Cardiac muscle cell (in vitro differentiated cells and primary cell): ENCODE results near the gene ABCB8. TPM values are rescaled to one million over a fixed set of nuclear protein-coding genes. Genes with fewer than 3 reads are reported as not detected.

ENCODE experiments used
- DNase-seq, 2 donors: peaks; one replicate each; pipeline versions ENCODE4 v3.0.0 to v3.0.0-alpha.2; 2010 to 2017; ENCODE audit warnings: low read depth in 1 of 2, low spot score in 1 of 2
- H3K27ac ChIP-seq: fragments of 200-600 bp; sonication (generic); 2 replicates; pipeline ENCODE4 v1.5.1; 2016
- H3K27me3 ChIP-seq: fragments of 200-600 bp; sonication (generic); 2 replicates; pipeline ENCODE4 v1.6.0; 2016; ENCODE audit warnings: control low read depth
- H3K36me3 ChIP-seq: fragments of 200-600 bp; sonication (generic); 2 replicates; pipeline ENCODE4 v1.5.1; 2016; ENCODE audit warnings: control low read depth
- H3K4me1 ChIP-seq: fragments of 200-600 bp; sonication (generic); 2 replicates; pipeline ENCODE4 v1.8.1; 2017; ENCODE audit warnings: low read depth, mild to moderate bottlenecking, mixed run types
- H3K4me3 ChIP-seq: fragments of 200-600 bp; sonication (generic); 2 replicates; pipeline ENCODE4 v1.5.1; 2016; ENCODE audit warnings: mild to moderate bottlenecking
- H3K9me3 ChIP-seq: fragments of 200-600 bp; sonication (generic); 2 replicates; pipeline ENCODE4 v1.5.1; 2017; ENCODE audit warnings: low read depth, mild to moderate bottlenecking, control low read depth
- CTCF ChIP-seq: IDR thresholded peaks from 2 replicates; pipeline ENCODE4 v1.5.1; 2012; ENCODE audit warnings: low read depth, mild to moderate bottlenecking, low read length
- polyA plus RNA-seq: library from polyadenylated mRNA; unstranded; fragments of >200 nt; fragmentation: Nextera tagmentation; extraction: Ambion mirVana; gene quantifications from 2 replicates; pipeline ENCODE4 v1.2.1, GENCODE V29; 2016
- total RNA-seq: library from RNA; depleted of rRNA; stranded (reverse); fragments of >200 nt; gene quantifications from 2 replicates; pipeline ENCODE4 v1.2.3, GENCODE V29; 2016

The ABCB8 gene
- total and polyA plus RNA-seq, 2 experiments from 2014 or later, result 20.4 to 29.2 TPM

GRCh38 chr7:151043959-151044358 lies 15.7 kb downstream of the ABCB8 start:
- H3K27ac ChIP-seq, result no peak overlapping the region
- H3K27me3 ChIP-seq, result no peaks in the 10 kb centered on the region
- DNase-seq, result no peak
- no peaks in the 10 kb centered on the region for H3K36me3 ChIP-seq
- H3K9me3 ChIP-seq, result no peaks in the 10 kb centered on the region
- H3K4me1 ChIP-seq, result peaks cover 8% of the 10 kb centered on the region
- no peak overlapping the region for H3K4me3 ChIP-seq
- TF ChIP-seq CTCF, result no peak

- no peaks in the 10 kb centered on the region for H3K9me3 ChIP-seq
- H3K27ac ChIP-seq, result no peak overlapping the region
- TF ChIP-seq CTCF, result no peak
- DNase-seq, result no peak
- H3K36me3 ChIP-seq, result no peaks in the 10 kb centered on the region
- no peak overlapping the region for H3K4me3 ChIP-seq
- H3K27me3 ChIP-seq, result peaks cover 9% of the 10 kb centered on the region
- H3K4me1 ChIP-seq, result no peaks in the 10 kb centered on the region
These were observed 17.0 kb downstream of the ABCB8 start for GRCh38 chr7:151045262-151045661.

- no peaks in the 10 kb centered on the region for H3K36me3 ChIP-seq
- H3K9me3 ChIP-seq, result no peaks in the 10 kb centered on the region
- H3K27ac ChIP-seq, result no peak overlapping the region
- H3K4me1 ChIP-seq, result no peaks in the 10 kb centered on the region
- peaks cover 16% of the 10 kb centered on the region for H3K27me3 ChIP-seq
- H3K4me3 ChIP-seq, result no peak overlapping the region
- no peak for DNase-seq
- TF ChIP-seq CTCF, result no peak
These were observed 17.7 kb downstream of the ABCB8 start for GRCh38 chr7:151045967-151046366.

- DNase-seq, result peak in 1 of 2 donors; percentile 71
- Histone ChIP-seq H3K4me1 (no peaks in the 10 kb centered on the region), H3K27me3 (peaks cover 21% of the 10 kb centered on the region), H3K36me3 (no peaks in the 10 kb centered on the region), H3K27ac (no peak overlapping the region), H3K4me3 (no peak overlapping the region), H3K9me3 (no peaks in the 10 kb centered on the region)
- no peak for TF ChIP-seq CTCF
These were observed 18.6 kb downstream of the ABCB8 start for GRCh38 chr7:151046603-151047573.

- no peak for DNase-seq
- H3K36me3 ChIP-seq, result no peaks in the 10 kb centered on the region
- peaks cover 26% of the 10 kb centered on the region for H3K27me3 ChIP-seq
- no peak within 1 kb of the TSS for H3K27ac ChIP-seq
- H3K4me1 ChIP-seq, result no peaks in the 10 kb centered on the region
- no peak for TF ChIP-seq CTCF
- H3K4me3 ChIP-seq, result no peak within 1 kb of the TSS
- H3K9me3 ChIP-seq, result no peaks in the 10 kb centered on the region
These were observed 19.9 kb downstream of the ABCB8 start, which contains the start of gene ASIC3 for GRCh38 chr7:151047976-151048815. TSS of gene ASIC3 (plus strand) at chr7:151048531. CDS start at chr7:151048886, 355 bp downstream.
